ENCODE results near the gene SNRPD3.

GRCh38 chr22:24526191-24526590 lies 29.6 kb upstream of the SNRPD3 start:
- TF ChIP-seq EZH2 (IDR thresholded peaks at IDR 0.05; ENCODE audit: borderline replicate concordance, low read depth, low read length, severe bottlenecking) (no peak), CTCF (IDR thresholded peaks at IDR 0.05; ENCODE audit: borderline replicate concordance, extremely low read depth, low read length, poor library complexity, severe bottlenecking) (no peak)

Data from DND-41 (cell line).